GM12891 (cell line): ENCODE data around the gene PGAP3.

Source experiments
- POLR2A ChIP-seq: IDR thresholded peaks from 2 replicates; pipeline ENCODE4 v1.6.1; 2011; ENCODE audit warnings: low read depth, low read length, control low read depth
- POLR2AphosphoS5 ChIP-seq: IDR thresholded peaks from 2 replicates; pipeline ENCODE4 v1.6.1; 2011; ENCODE audit warnings: low read depth, low read length, control low read depth
- POU2F2 ChIP-seq: IDR thresholded peaks from 2 replicates; pipeline ENCODE4 v1.6.1; 2011; ENCODE audit warnings: low read depth, mild to moderate bottlenecking, control low read depth, low read length, moderate library complexity
- TAF1 ChIP-seq: IDR thresholded peaks from 2 replicates; pipeline ENCODE4 v1.6.1; 2011; ENCODE audit warnings: low read depth, low read length, control low read depth

DNA sequence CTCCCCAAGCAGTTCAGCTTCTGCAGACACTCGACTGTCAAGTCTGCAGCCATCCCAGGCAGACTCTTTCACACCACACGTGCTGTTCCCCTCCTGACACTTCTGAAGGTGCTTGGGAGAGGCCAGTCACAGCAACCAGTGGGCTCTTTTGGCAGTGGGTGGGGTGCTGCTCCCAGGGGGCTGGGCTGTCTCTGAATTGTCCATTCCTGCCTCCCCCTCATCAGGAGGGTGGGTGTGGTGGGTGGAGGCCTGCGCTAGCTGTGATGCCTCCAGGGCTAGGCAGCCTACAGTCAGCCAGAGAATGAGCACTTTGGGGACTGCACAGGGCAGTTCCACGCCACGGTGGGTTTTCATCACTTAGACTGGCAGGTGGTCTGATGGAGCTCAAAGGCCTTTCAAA is 40.6 kb downstream of the PGAP3 start:
- TF ChIP-seq POU2F2 (no peak), TAF1 (no peak), POLR2A (no peak), POLR2AphosphoS5 (no peak)
